GM12891 (cell line): ENCODE results near the gene CRTC3. TPM values are rescaled to one million over a fixed set of nuclear protein-coding genes. Genes with fewer than 3 reads are reported as not detected.

ENCODE experiments used
- DNase-seq: peaks from one replicate; pipeline ENCODE4 v3.0.0; 2011; ENCODE audit warnings: low spot score; ENCODE audit not compliant: insufficient read length
- FAIRE-seq: peaks from 2 replicates; lab custom pipeline; 2011; peaks lifted over from hg19 to GRCh38; lab: Jason Lieb, UNC
- PAX5 ChIP-seq: IDR thresholded peaks from 2 replicates; pipeline ENCODE4 v1.6.1; 2011; ENCODE audit warnings: low read length, moderate library complexity, mild to moderate bottlenecking; ENCODE audit not compliant: insufficient read depth, severe bottlenecking
- POLR2A ChIP-seq: IDR thresholded peaks from 2 replicates; pipeline ENCODE4 v1.6.1; 2011; ENCODE audit warnings: low read depth, low read length, control low read depth
- POLR2AphosphoS5 ChIP-seq: IDR thresholded peaks from 2 replicates; pipeline ENCODE4 v1.6.1; 2011; ENCODE audit warnings: low read depth, low read length, control low read depth
- POU2F2 ChIP-seq: IDR thresholded peaks from 2 replicates; pipeline ENCODE4 v1.6.1; 2011; ENCODE audit warnings: low read depth, mild to moderate bottlenecking, control low read depth, low read length, moderate library complexity
- SPI1 ChIP-seq: IDR thresholded peaks from 2 replicates; pipeline ENCODE4 v1.6.1; 2011; ENCODE audit warnings: low read depth, low read length, control low read depth
- TAF1 ChIP-seq: IDR thresholded peaks from 2 replicates; pipeline ENCODE4 v1.6.1; 2011; ENCODE audit warnings: low read depth, low read length, control low read depth
- polyA plus RNA-seq: library from polyadenylated mRNA; unstranded; fragments of >200 nt; gene quantifications from one replicate; pipeline ENCODE4 v1.2.1, GENCODE V29; 2012; ENCODE audit warnings: low read depth, missing spikeins, inconsistent platforms; ENCODE audit not compliant: missing spikeins

CRTC3 gene
- 14.7 TPM for polyA plus RNA-seq

- DNase-seq (peak; percentile 70), FAIRE-seq (peak; percentile 64)
- TF ChIP-seq POU2F2 (no peak), SPI1 (no peak), TAF1 (no peak), POLR2A (no peak), PAX5 (no peak), POLR2AphosphoS5 (no peak)
These were observed at the start of gene CRTC3 for GRCh38 chr15:90529371-90530249. CRTC3 (plus strand) TSS chr15:90529923; CDS start chr15:90530072, 149 bp downstream.

- TF ChIP-seq POLR2A, result no peak
- no peak for TF ChIP-seq TAF1
- no peak for TF ChIP-seq SPI1
- TF ChIP-seq PAX5, result no peak
- TF ChIP-seq POLR2AphosphoS5, result no peak
- no peak for TF ChIP-seq POU2F2
- no peak for FAIRE-seq
- no peak for DNase-seq
These were observed 48.7 kb upstream of the CRTC3 start for GRCh38 chr15:90481023-90481422.

- no peak for FAIRE-seq
- DNase-seq, result no peak
- no peak for TF ChIP-seq PAX5
- TF ChIP-seq POU2F2, result no peak
- TF ChIP-seq TAF1, result no peak
- no peak for TF ChIP-seq SPI1
- no peak for TF ChIP-seq POLR2A
- TF ChIP-seq POLR2AphosphoS5, result no peak
These were observed 47.4 kb upstream of the CRTC3 start for GRCh38 chr15:90482124-90483011.

- no peak for FAIRE-seq
- no peak for DNase-seq
- TF ChIP-seq TAF1 (no peak), PAX5 (no peak), POU2F2 (no peak), POLR2A (no peak)
These were observed 46.8 kb upstream of the CRTC3 start for GRCh38 chr15:90483012-90483307.

- no peak for FAIRE-seq
- no peak for DNase-seq
- TF ChIP-seq TAF1 (no peak), PAX5 (no peak), POU2F2 (no peak), SPI1 (no peak), POLR2AphosphoS5 (no peak), POLR2A (no peak)
These were observed 46.1 kb upstream of the CRTC3 start for GRCh38 chr15:90483637-90484036.

- no peak for FAIRE-seq
- TF ChIP-seq POLR2A (no peak), POLR2AphosphoS5 (no peak), POU2F2 (no peak), TAF1 (no peak), SPI1 (no peak), PAX5 (no peak)
These were observed 42.5 kb upstream of the CRTC3 start for GRCh38 chr15:90487186-90487585.

GRCh38 chr15:90489514-90489913, 40.2 kb upstream of the CRTC3 start:
- DNase-seq (no peak), FAIRE-seq (no peak)
- TF ChIP-seq POLR2AphosphoS5 (no peak), POU2F2 (no peak), TAF1 (no peak), POLR2A (no peak), PAX5 (no peak), SPI1 (no peak)

More at GRCh38 chr15:90487186-90487585, 42.5 kb upstream of the CRTC3 start:
- DNase-seq, result no peak

GRCh38 chr15:90489944-90490343, 39.8 kb upstream of the CRTC3 start:
- DNase-seq, result no peak
- TF ChIP-seq POU2F2 (no peak), TAF1 (no peak), SPI1 (no peak), PAX5 (no peak), POLR2A (no peak), POLR2AphosphoS5 (no peak)
- no peak for FAIRE-seq

- no peak for FAIRE-seq
- DNase-seq, result no peak
- no peak for TF ChIP-seq TAF1
- TF ChIP-seq POLR2A, result no peak
These were observed 36.1 kb upstream of the CRTC3 start for GRCh38 chr15:90493647-90494046.

- DNase-seq, result no peak
- TF ChIP-seq PAX5 (no peak), TAF1 (no peak)
- no peak for FAIRE-seq
These were observed 34.7 kb upstream of the CRTC3 start for GRCh38 chr15:90495067-90495466.
